ENCODE results near the gene NOS1AP.

DNA sequence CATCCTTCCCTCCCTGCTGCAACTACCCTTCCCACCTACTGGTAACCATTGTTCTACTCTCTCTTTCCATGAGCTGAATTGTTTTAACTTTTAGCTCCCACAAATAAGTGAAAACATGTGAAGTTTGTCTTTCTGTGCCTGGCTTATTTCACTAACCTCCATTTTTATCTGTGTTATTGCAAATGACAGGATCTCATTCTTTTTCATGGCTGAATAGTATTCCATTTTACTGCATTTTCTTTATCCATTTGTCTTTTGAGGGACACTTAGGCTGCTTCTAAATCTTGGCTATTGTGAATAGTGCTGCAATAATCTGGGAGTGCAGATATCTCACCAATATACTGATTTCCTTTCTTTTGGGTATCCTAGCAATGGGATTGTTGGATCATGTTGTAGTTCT is 80.6 kb downstream of the NOS1AP start:
- TF ChIP-seq CTCF (conservative IDR thresholded peaks at IDR 0.05; ENCODE audit: low read length) (no peak), EZH2phosphoT487 (IDR thresholded peaks at IDR 0.05; ENCODE audit: borderline replicate concordance) (no peak)
